ENCODE data around the gene TMEM135. TPM values are rescaled to one million over a fixed set of nuclear protein-coding genes. Genes with fewer than 3 reads are reported as not detected.

The TMEM135 gene
- total RNA-seq, 6 experiments from 2014 or later: 12.2 to 27.9 (median 18.8) TPM

GRCh38 chr11:87059596-87060390 lies 22.1 kb downstream of the TMEM135 start:
- Histone ChIP-seq H3K9me3 (no peaks in the 10 kb centered on the region), H3K27ac (no peak overlapping the region), H3K36me3 (no peaks in the 10 kb centered on the region), H3K4me3 (no peak overlapping the region), H3K4me1 (peaks cover 0 to 5% (median 0%) of the 10 kb centered on the region in 4 donors), H3K27me3 (no peaks in the 10 kb centered on the region)
- ATAC-seq (no peak), DNase-seq (no peak)
- 98% methylated on average over 10 of the region's 10 CpGs for WGBS (ENCODE audit: insufficient coverage, low coverage, low lambda C conversion rate, missing lambda C conversion rate)
- intact Hi-C loops (cut with DNase I): no loop called here
- no peak for TF ChIP-seq CTCF (IDR thresholded peaks at IDR 0.05)
- TF ChIP-seq POLR2A (IDR thresholded peaks at IDR 0.05): no peak

GRCh38 chr11:87061766-87062165 lies 24.0 kb downstream of the TMEM135 start:
- no peak for ATAC-seq
- Histone ChIP-seq H3K4me3 (no peak overlapping the region), H3K36me3 (no peaks in the 10 kb centered on the region), H3K27me3 (no peaks in the 10 kb centered on the region), H3K27ac (no peak overlapping the region), H3K9me3 (no peaks in the 10 kb centered on the region), H3K4me1 (peaks cover 0 to 5% (median 0%) of the 10 kb centered on the region in 4 donors)
- intact Hi-C loops (cut with DNase I): no loop called here
- no peak for TF ChIP-seq CTCF (IDR thresholded peaks at IDR 0.05)
- no peak for TF ChIP-seq POLR2A (IDR thresholded peaks at IDR 0.05)
- WGBS (ENCODE audit: insufficient coverage, low coverage, low lambda C conversion rate, missing lambda C conversion rate): 100% methylated on average over 3 of the region's 6 CpGs
- no peak for DNase-seq

DNA sequence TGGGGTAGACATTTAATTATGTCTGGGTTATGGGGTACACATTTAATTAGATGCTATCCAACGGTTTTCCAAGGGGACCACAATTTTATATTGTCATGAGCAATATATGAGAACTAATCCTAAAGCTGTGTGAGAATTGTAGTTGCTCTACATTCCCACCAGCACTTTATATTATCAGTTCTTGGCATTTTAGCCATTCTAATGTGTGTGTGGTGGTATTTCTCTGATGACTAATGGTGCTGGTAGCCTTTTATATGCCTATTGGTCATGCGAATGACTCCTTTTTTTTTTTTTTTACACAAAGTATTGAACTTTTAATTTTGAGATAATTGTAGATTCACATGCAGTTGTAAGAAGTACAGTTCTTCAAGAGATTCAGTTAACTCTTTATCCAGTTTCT lies 26.2 kb downstream of the TMEM135 start:
- Histone ChIP-seq H3K36me3 (no peaks in the 10 kb centered on the region), H3K4me1 (no peaks in the 10 kb centered on the region), H3K9me3 (no peaks in the 10 kb centered on the region), H3K4me3 (no peak overlapping the region), H3K27ac (no peak overlapping the region), H3K27me3 (no peaks in the 10 kb centered on the region)
- DNase-seq (no peak), ATAC-seq (no peak)
- TF ChIP-seq CTCF (IDR thresholded peaks at IDR 0.05): no peak
- no peak for TF ChIP-seq POLR2A (IDR thresholded peaks at IDR 0.05)
- WGBS (ENCODE audit: insufficient coverage, low coverage, low lambda C conversion rate, missing lambda C conversion rate): 85% methylated on average over 2 of the region's 2 CpGs
- intact Hi-C loops (cut with DNase I): no loop called here

- no peak overlapping the region for H3K4me3 ChIP-seq
- no peak for DNase-seq
- H3K9me3 ChIP-seq: no peaks in the 10 kb centered on the region
- no peaks in the 10 kb centered on the region for H3K27me3 ChIP-seq
- no peak overlapping the region for H3K27ac ChIP-seq
- ATAC-seq: no peak
- intact Hi-C loops (cut with DNase I): no loop called here
- TF ChIP-seq CTCF (IDR thresholded peaks at IDR 0.05): no peak
- peaks cover 0 to 4% (median 0%) of the 10 kb centered on the region in 4 donors for H3K4me1 ChIP-seq
- peaks cover 0 to 9% (median 0%) of the 10 kb centered on the region in 4 donors for H3K36me3 ChIP-seq
- WGBS (ENCODE audit: insufficient coverage, low coverage, low lambda C conversion rate, missing lambda C conversion rate): 60% methylated on average over 2 of the region's 3 CpGs
Observed at GRCh38 chr11:87072787-87073186, 35.1 kb downstream of the TMEM135 start.

Data from right lobe of liver (tissue), 6 donors.